NCI-H510A treated with DMSO at 0.1 percent for 48 hours (cell line): Measurements from ENCODE around the gene HLA-DOB.

Experiments
- DNase-seq: peaks from one replicate; lab custom pipeline; 2025; lab: John Stamatoyannopoulos, UW

HLA-DOB gene

GRCh38 chr6:32843331-32843978 is 26.7 kb upstream of the HLA-DOB start:
- peak; percentile 22 for DNase-seq

GRCh38 chr6:32842690-32843089 is 25.9 kb upstream of the HLA-DOB start:
- no peak for DNase-seq

GRCh38 chr6:32842021-32842650 is 25.3 kb upstream of the HLA-DOB start:
- DNase-seq, result no peak

- DNase-seq, result no peak
Measured at GRCh38 chr6:32840604-32841246, 23.9 kb upstream of the HLA-DOB start.

GRCh38 chr6:32839356-32839755 is 22.6 kb upstream of the HLA-DOB start:
- no peak for DNase-seq

GRCh38 chr6:32838114-32838958 is 21.5 kb upstream of the HLA-DOB start, which contains the start of gene TAP2:
Gene TAP2 (minus strand): TSS chr6:32838739. CDS start chr6:32838233, 506 bp downstream.
- DNase-seq, result peak; percentile 97

- DNase-seq, result no peak
Measured at GRCh38 chr6:32837651-32838113, 20.9 kb upstream of the HLA-DOB start.

GRCh38 chr6:32836873-32837272 is 20.1 kb upstream of the HLA-DOB start:
- no peak for DNase-seq

- DNase-seq, result no peak
Measured at GRCh38 chr6:32835167-32835893, 18.5 kb upstream of the HLA-DOB start.

GRCh38 chr6:32833664-32834063 is 16.9 kb upstream of the HLA-DOB start:
- DNase-seq, result no peak

GRCh38 chr6:32832535-32832934 is 15.7 kb upstream of the HLA-DOB start:
- no peak for DNase-seq

GRCh38 chr6:32830936-32831335 is 14.1 kb upstream of the HLA-DOB start:
- no peak for DNase-seq

- DNase-seq, result no peak
Measured at GRCh38 chr6:32830017-32830416, 13.2 kb upstream of the HLA-DOB start.

- DNase-seq, result no peak
Measured at GRCh38 chr6:32829495-32829894, 12.7 kb upstream of the HLA-DOB start.

- DNase-seq, result no peak
Measured at GRCh38 chr6:32827025-32827424, 10.2 kb upstream of the HLA-DOB start.

GRCh38 chr6:32825966-32826365 is 9.2 kb upstream of the HLA-DOB start:
- no peak for DNase-seq

- no peak for DNase-seq
Measured at GRCh38 chr6:32819729-32820128, 2.9 kb upstream of the HLA-DOB start.

- no peak for DNase-seq
Measured at GRCh38 chr6:32818867-32819266, 2.1 kb upstream of the HLA-DOB start.

GRCh38 chr6:32815996-32816395 is 806 bp downstream of the HLA-DOB start:
- DNase-seq, result no peak

- DNase-seq, result no peak
Measured at GRCh38 chr6:32815115-32815514, 1.7 kb downstream of the HLA-DOB start.

- DNase-seq, result no peak
Measured at GRCh38 chr6:32814145-32814544, 2.7 kb downstream of the HLA-DOB start.

- no peak for DNase-seq
Measured at GRCh38 chr6:32809171-32809570, 7.6 kb downstream of the HLA-DOB start.
